ENCODE measurements around the gene CLCF1. TPM values are rescaled to one million over a fixed set of nuclear protein-coding genes. Genes with fewer than 3 reads are reported as not detected.

The CLCF1 gene
- total RNA-seq, 1 experiment from 2014 or later = 2.1 TPM

DNA sequence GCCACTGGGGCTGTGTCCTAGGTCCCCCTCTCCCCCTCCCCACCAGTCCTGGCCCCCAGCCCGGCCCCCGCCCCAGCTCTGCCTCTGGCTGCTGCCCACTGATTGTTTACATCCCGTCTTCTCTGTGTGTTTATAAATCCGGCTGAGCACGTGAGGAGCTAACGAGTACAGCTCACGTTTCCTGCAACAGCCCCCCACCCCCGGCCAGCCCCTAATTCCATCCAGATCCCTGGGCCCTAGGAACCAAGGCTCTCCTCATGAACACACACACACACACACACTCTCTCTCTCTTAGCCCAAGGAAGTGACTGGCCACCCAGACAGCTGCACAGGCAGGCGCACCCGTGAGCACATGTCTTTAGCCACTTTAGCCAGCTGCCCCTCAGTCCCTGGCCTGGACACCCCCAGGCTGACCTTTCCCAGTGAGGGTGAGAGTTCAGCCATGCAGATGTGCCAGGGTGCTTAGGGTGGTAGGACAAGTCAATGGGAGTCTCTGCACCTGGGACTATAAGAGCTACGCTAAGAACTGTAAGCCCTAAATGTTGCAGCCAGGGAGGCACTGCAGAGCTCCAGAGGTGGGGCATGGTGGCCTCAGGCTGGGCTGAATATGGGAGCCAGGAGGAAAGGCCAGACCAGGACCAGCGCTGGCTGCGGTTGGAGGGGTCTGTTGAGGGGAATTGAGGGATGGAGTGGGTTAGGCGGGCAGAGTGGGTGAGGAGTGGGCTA lies 2.9 kb downstream of the CLCF1 start:
- peaks cover 3% of the 10 kb centered on the region for H4K20me1 ChIP-seq (ENCODE audit: control insufficient read depth, insufficient read depth, insufficient read length)

More for the DNA sequence above, 2.9 kb downstream of the CLCF1 start:
- no peaks in the 10 kb centered on the region for H3K79me1 ChIP-seq (ENCODE audit: insufficient read depth, low read depth, low read length, poor library complexity, severe bottlenecking)
- no peak overlapping the region for H2BK12ac ChIP-seq (ENCODE audit: insufficient read length, low read depth, low read length)
- Mint-ChIP-seq H3K9me3 (no peaks in the 10 kb centered on the region; a peak in 1 of 5 replicates), H3K27me3 (ENCODE audit: low read depth) (peaks cover 73% of the 10 kb centered on the region), H3K27ac (no peak overlapping the region), H3K4me1 (peaks cover 44 to 50% of the 10 kb centered on the region in 2 experiments), H3K36me3 (ENCODE audit: insufficient read depth in 1 of 3, low read depth in 3 of 3) (no peaks in the 10 kb centered on the region; a peak in 1 of 7 replicates), H3K4me3 (no peak overlapping the region; a peak in 1 of 5 replicates)
- no peak for DNase-seq
- no peak overlapping the region for H2BK120ac ChIP-seq (ENCODE audit: low read depth, low read length, poor library complexity, severe bottlenecking)
- H3K9ac ChIP-seq (ENCODE audit: extremely low read depth, insufficient read length, low read length) = no peak overlapping the region
- H4K91ac ChIP-seq (ENCODE audit: insufficient read length, low read depth, low read length) = no peak overlapping the region
- H2BK15ac ChIP-seq (ENCODE audit: low read depth, low read length) = no peak overlapping the region
- no peak overlapping the region for H3K4me2 ChIP-seq (ENCODE audit: insufficient read depth, insufficient read length, low read length)
- no peak overlapping the region for H3K18ac ChIP-seq (ENCODE audit: insufficient read length, low read depth, low read length)
- peaks cover 7% of the 10 kb centered on the region; the same call in 1 of the 2 replicates for H3K4me1 ChIP-seq (ENCODE audit: insufficient read depth, low read length)
- no peak overlapping the region for H3K56ac ChIP-seq (ENCODE audit: insufficient read length, low read depth, low read length)
- no peak overlapping the region for H2AK5ac ChIP-seq (ENCODE audit: insufficient read length, low read length)
- H3K9me3 ChIP-seq (ENCODE audit: control insufficient read depth, low read depth, low read length) = no peaks in the 10 kb centered on the region
- H4K8ac ChIP-seq (replicated peaks; ENCODE audit: insufficient read length, low read depth, low read length) = no peak overlapping the region
- H3K23me2 ChIP-seq (ENCODE audit: insufficient read length, low read depth, low read length, poor library complexity, severe bottlenecking) = peaks cover 24% of the 10 kb centered on the region
- no peak overlapping the region for H3K14ac ChIP-seq (ENCODE audit: insufficient read depth, low read length)
- no peak overlapping the region for H3K4ac ChIP-seq (ENCODE audit: low read depth, low read length)
- no peak overlapping the region for H2AFZ ChIP-seq (ENCODE audit: low read length)
- no peak overlapping the region for H3K27ac ChIP-seq (ENCODE audit: insufficient read length, low read depth, low read length)
- H4K5ac ChIP-seq (ENCODE audit: insufficient read length, low read depth, low read length) = no peak overlapping the region
- H3K27me3 ChIP-seq (ENCODE audit: insufficient read depth, low read length) = peaks cover 2% of the 10 kb centered on the region; the same call in 1 of the 2 replicates
- WGBS (ENCODE audit: extremely low coverage, insufficient read length, low lambda C conversion rate) = no CpG with 5 or more reads among the region's 14 CpGs
- H3K23ac ChIP-seq (ENCODE audit: insufficient read length, low read depth, low read length) = no peak overlapping the region
- H2BK20ac ChIP-seq (ENCODE audit: low read depth, low read length, poor library complexity, severe bottlenecking) = no peak overlapping the region
- no peaks in the 10 kb centered on the region for H3K79me2 ChIP-seq (ENCODE audit: insufficient read depth, low read length)
- H3T11ph ChIP-seq (ENCODE audit: low read length) = no peak overlapping the region
- no peak overlapping the region for H2BK5ac ChIP-seq (ENCODE audit: insufficient read length, low read length)
- TF ChIP-seq, protein P1, sequence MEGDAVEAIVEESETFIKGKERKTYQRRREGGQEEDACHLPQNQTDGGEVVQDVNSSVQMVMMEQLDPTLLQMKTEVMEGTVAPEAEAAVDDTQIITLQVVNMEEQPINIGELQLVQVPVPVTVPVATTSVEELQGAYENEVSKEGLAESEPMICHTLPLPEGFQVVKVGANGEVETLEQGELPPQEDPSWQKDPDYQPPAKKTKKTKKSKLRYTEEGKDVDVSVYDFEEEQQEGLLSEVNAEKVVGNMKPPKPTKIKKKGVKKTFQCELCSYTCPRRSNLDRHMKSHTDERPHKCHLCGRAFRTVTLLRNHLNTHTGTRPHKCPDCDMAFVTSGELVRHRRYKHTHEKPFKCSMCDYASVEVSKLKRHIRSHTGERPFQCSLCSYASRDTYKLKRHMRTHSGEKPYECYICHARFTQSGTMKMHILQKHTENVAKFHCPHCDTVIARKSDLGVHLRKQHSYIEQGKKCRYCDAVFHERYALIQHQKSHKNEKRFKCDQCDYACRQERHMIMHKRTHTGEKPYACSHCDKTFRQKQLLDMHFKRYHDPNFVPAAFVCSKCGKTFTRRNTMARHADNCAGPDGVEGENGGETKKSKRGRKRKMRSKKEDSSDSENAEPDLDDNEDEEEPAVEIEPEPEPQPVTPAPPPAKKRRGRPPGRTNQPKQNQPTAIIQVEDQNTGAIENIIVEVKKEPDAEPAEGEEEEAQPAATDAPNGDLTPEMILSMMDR (conservative IDR thresholded peaks at IDR 0.05) = no peak

All from H9 (cell line).